IPS-18c (cell line): ENCODE measurements around the gene IP6K3.

Experiments used
- H3K4me3 ChIP-seq: 2 replicates; pipeline ENCODE4 v1.7.0; 2013; ENCODE audit warnings: low read depth, mild to moderate bottlenecking, low read length, moderate library complexity; ENCODE audit not compliant: insufficient read depth
- H3K9me3 ChIP-seq: one replicate; pipeline ENCODE4 v1.6.1; 2013; ENCODE audit warnings: mild to moderate bottlenecking, low read length, moderate library complexity; ENCODE audit not compliant: control insufficient read depth, insufficient read depth

IP6K3 gene, protein sequence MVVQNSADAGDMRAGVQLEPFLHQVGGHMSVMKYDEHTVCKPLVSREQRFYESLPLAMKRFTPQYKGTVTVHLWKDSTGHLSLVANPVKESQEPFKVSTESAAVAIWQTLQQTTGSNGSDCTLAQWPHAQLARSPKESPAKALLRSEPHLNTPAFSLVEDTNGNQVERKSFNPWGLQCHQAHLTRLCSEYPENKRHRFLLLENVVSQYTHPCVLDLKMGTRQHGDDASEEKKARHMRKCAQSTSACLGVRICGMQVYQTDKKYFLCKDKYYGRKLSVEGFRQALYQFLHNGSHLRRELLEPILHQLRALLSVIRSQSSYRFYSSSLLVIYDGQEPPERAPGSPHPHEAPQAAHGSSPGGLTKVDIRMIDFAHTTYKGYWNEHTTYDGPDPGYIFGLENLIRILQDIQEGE

DNA sequence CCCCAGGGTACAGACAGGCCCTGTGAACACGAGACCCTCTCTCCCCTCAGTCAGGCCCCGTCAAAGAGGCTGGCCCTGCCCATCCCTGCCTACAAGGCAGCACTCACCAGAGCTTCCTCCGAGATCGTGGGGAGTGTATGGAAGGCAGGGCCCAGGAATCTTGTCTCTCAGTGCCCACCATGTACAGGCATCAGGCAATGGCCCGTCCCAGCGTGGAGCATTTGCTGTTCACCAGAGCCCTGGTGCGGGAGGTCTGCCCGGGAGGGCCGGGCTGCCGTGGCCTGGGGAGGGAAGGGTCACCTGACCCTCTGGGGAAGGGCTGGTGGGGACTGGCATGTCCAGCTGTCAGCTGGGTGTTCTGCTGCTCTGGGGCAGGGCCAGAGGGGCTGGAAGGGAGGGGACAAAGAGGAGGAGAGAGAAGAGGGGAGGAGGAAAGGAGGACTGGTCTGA is at the start of gene IP6K3:
Gene IP6K3 (minus strand): TSS at position 255 of the 450 bp plus-strand sequence. CDS start 11,429 bp downstream, outside the sequence.
- H3K9me3 ChIP-seq: no peaks in the 10 kb centered on the region

DNA sequence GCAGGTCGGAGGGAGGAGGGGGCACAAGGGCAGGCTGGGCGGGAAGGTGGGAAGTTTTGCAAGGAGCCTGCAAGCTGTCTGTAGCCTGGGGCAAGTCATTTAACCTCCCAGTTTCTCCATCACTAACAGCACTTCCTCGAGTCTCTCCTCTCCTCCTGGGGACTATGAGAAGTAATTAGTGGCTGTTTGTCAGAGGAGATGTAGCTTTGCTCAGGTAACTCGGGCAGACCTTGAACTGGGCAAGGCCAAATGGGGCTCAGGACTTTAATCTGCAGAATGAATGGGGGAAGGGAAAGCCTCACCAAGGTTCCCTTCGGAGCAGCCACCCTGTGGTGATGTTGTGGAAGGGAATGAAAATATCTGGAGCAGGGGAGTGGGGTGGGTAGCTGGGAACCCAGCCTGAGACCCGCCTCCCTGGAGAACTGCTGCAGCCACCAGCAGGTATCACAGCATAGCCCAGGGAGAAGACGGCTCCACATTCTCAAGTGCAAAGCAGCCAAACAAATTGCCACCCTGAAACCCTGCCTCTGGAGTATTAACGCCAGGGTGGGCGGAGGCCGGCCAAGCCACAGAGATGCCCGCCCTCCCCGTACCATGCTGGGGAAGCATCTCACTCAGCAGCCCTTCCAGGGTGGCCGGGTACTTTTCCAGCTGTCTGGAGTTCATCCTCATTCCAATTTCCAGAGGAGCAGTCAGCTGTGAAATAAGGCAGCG is 48.4 kb upstream of the IP6K3 start:
- Histone ChIP-seq H3K4me3 (no peak overlapping the region), H3K9me3 (peaks cover 2% of the 10 kb centered on the region)

More for the DNA sequence above, at the start of gene IP6K3:
- no peak within 1 kb of the TSS for H3K4me3 ChIP-seq

DNA sequence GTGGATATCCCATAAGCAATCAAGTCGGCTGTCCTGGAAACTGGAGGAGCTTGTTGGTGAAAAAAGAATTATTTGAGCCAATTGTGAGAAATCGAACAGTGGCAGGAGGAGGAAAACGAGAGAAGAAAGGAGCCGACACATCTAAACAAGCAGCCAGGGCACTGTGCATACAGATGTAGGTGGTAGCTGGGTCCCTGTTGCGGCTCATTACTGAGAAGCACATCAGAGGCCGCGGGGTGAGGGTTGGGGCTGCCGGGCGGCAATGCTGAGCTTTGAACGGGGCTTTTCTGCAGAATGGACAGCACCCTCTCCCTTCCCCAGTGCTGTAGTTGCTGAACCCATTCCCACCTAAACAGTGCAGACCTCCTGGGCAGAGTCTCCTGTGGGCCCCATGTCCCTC is 46.3 kb upstream of the IP6K3 start:
- H3K4me3 ChIP-seq: no peak overlapping the region

DNA sequence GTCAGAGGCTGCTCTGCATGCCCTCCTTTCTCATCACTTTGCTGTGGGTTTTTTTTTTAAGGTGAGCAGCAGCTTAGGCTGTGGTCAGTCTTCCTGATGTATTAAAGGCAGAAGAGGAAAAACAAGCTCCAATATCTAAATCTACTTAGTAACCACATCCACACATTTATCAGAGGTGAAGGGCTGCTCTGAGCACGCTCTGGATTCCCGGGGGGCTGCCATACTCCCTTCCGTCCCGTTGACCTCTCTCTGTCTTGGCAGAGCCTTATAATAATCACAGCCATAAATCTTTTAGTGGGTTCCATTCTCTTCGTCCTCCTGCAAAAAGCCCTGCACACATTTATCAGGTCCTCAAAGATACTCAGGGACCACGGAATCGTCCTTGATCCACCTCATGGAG is 44.9 kb upstream of the IP6K3 start:
- peaks cover 2% of the 10 kb centered on the region for H3K9me3 ChIP-seq
- no peak overlapping the region for H3K4me3 ChIP-seq

More for the DNA sequence above, 46.3 kb upstream of the IP6K3 start:
- peaks cover 2% of the 10 kb centered on the region for H3K9me3 ChIP-seq

DNA sequence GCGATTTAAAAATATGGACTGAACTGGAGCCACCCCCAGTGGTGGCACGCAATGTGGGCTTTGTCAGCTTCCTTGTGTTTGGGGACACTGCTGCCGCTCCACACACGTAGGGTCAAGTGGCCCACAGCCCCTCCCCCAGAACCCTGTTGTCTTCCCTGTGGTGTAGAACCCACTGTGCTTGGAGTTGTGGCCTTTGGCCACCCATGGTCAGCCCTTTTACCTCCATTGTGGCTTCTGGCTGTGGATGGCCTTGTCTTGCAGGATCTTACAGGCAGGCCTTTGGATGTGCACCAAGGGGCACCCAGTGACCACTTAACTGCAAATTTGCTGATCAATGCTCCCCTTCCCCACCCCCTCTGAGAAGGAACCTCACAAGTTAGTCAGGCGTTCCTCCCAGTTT is 44.2 kb upstream of the IP6K3 start:
- peaks cover 2% of the 10 kb centered on the region for H3K9me3 ChIP-seq
- no peak overlapping the region for H3K4me3 ChIP-seq

DNA sequence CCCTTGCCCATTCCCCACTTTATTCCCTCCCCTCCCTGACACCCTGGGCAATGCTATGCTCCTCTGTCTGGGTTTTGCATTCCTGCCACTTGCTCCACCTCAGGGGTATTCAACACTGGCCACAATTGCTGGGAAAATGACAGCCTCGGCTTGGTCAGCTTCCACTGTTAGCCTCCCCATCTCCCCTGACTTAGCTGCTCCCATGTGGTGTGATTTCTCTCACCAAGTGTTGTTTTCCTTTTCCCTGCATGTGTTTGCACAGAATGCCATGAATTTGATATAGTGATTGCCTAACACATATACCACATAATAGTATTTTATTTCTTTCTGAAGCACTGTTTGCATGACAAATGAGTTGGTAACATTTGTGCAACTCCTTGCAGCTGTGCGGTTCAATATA is 43.7 kb upstream of the IP6K3 start:
- H3K9me3 ChIP-seq: peaks cover 2% of the 10 kb centered on the region
- H3K4me3 ChIP-seq: no peak overlapping the region

DNA sequence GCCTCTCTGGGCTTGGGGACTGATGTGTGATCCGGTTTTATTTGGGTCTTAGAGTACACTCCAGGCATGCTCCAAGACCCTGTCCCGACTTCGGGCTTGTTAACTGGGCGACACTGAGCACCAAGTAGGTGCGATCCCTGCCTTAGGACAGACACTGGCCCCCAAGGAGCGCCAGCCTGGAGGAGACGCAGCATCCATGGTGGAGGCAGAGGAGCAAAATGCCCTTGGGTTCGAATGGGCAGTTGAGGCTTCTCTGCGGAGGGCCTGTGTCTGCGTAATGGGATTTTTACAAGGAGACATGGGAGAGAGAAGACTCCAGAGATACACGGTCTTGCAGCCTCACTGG is 42.8 kb upstream of the IP6K3 start:
- Histone ChIP-seq H3K9me3 (peaks cover 2% of the 10 kb centered on the region), H3K4me3 (peak overlapping the region; percentile 20; the same call in 1 of the 2 replicates)

DNA sequence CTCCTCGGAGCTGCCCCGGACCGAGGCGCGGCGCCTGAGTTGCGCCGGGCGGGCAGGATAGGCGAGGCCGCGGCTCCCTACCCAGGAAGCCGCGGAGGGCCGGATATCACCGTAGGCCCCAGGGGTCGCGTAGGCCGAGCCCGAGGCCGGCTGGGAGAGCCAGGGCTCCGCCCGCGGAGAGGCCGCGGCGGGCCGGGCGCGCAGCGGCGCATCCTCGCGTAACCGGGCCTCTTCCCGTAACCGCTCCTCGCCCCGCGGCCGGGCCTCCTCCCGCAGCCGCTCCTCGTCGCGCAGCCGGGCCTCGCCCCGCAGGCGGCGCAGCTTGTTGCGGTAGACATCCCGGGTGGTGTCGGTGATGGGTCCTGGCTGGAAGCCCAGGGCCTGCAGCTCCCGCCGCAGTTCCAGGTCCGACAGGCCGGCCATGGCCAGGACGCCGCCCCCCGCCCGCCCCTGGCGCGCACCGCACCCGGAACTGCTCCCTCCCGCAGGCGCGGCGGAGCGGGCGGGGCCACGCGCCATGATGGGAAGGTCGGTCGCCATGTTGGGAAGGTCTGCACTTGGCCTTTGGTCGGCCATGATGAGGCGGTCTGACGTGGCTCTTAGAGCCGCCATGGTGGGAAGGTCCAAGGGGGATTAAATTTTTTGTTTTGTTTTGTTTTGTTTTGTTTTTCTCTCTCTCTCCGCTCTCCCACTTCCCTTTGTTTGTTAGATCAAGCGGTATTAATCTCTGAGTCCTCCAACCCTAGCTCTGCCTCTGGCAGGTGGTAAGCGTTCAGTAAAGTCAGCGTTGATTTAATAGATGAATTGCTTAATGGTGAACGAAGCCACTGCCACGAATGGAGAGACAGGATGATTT is 42.2 kb upstream of the IP6K3 start, which contains the start of gene LEMD2:
Gene LEMD2 (minus strand): TSS at position 437 of the 856 bp plus-strand sequence. CDS start 14 bp downstream, at position 423.
- Histone ChIP-seq H3K9me3 (peaks cover 2% of the 10 kb centered on the region), H3K4me3 (peak within 1 kb of the TSS; percentile 85)

DNA sequence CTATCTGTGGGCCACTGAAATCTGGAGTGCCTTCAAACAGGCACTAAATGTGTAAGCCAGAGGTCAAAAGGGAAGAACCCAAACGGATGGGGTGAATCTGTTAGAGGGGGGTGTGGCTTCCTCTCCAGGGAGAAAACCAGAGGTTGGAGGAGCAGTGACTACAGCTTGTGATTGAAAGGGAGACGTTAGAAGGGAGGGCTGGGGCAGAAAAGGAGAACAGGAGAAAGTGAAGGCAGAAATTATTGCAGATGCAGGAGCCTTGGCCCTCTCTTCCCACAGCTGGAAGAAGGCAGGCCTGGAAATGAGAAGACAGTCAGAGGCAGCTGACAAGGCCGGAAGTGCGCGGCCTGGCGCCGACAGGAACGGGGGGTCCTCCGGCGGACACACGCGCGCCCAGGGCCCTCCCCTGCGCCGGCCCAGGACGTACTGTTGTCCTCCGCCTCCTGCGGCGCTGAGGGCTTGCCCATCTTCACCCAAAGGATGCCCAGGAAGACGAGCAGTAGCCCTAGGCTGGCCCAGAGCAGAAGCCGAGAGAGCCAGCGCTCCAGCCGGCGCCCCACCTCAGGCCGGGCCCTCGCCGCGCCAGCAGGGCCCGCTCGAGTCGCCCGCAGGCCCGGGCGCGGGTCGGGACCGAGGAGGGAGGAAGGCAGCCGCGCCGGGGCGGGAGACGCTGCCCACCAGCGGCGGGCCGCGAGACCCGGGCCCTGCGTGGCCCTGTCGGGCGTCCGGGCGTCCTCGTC is 41.4 kb upstream of the IP6K3 start:
- Histone ChIP-seq H3K9me3 (no peaks in the 10 kb centered on the region), H3K4me3 (peak overlapping the region; percentile 85)

DNA sequence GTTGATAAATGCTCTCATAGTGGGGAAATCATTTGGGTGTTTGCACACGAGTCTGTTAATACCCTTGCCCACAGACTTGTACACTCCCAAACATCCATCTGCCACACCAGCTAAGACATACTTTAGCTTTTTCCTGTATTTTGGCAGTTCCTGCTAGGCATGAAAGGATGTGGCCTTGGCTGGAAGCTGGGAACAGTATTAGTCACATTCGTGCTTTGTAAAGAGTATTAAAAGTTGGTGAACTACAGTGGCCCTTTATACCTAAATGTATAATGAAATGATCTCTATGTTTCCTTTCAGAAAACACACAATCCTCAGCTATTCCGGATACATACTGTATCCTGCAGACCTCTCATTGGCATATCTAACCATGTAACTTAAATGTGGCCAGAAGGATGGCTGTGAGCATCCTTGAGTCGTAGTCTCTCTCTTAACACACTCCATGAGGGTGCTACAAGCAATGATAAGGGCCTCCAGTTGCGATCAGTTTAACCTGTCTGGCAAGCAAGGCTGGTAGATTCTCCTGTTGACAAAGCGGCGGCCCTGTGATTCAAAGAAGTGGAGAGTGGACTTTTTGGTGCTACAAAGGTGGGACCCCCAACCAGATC is 40.7 kb upstream of the IP6K3 start:
- Histone ChIP-seq H3K4me3 (peak overlapping the region; percentile 85), H3K9me3 (no peaks in the 10 kb centered on the region)

DNA sequence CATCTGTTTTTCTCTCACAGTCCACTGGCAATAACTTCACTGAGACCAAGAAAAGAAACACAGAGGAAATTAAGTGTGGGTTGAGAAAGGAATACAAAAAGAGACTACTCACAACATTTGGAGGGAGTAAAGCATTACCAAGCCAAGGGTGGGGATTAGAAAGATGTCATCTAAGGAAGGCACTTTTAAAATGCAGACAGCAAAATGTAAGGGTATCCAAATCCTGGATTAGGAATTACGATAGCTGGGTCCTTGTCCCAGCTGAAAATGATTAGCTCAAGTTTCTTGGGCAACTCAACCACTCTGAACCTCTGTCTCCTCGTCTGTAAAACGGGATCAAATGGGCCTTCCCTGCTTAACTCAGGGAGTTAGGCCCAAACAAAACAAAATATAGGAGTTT is 40.0 kb upstream of the IP6K3 start:
- H3K9me3 ChIP-seq: no peaks in the 10 kb centered on the region
- no peak overlapping the region for H3K4me3 ChIP-seq

DNA sequence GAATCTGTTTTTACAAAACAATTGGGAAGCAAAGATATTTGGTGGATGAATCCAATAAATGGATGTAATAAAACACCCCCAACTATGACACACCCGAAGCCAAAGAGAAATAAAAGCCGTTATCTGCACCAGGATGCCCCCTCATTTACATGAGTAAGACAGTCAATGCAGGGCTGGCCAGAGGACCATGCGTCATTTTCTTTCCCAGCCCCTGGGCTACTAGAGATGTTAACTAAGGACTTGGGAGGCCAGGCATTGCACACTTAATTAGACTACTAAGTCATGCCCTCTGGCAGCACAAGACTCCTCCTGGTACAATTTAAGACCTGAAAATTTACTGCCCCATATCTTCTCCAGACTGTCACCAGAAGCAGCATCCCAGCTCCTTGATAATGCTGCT is 39.1 kb upstream of the IP6K3 start:
- Histone ChIP-seq H3K9me3 (no peaks in the 10 kb centered on the region), H3K4me3 (no peak overlapping the region)

DNA sequence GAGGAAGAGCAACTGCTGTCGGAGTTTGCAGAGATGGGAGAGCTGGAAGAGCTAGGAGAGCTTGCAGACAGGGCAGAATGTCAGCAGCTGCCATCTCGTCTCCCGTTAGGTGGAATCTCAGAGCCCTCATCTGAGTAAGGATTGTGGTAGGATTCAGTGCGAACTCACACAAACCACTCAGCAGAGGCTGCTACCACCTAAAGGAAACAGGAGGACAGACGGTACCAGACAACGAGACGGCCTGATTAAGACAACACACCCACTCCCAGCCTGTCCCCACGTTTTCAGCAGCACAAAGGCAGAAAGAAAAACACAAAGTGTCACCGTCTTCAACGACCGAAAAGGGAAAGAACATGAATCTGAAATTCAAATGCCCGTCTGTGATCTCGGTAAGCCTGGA is 38.1 kb upstream of the IP6K3 start:
- Histone ChIP-seq H3K9me3 (no peaks in the 10 kb centered on the region), H3K4me3 (no peak overlapping the region; the same call in 1 of the 2 replicates)

DNA sequence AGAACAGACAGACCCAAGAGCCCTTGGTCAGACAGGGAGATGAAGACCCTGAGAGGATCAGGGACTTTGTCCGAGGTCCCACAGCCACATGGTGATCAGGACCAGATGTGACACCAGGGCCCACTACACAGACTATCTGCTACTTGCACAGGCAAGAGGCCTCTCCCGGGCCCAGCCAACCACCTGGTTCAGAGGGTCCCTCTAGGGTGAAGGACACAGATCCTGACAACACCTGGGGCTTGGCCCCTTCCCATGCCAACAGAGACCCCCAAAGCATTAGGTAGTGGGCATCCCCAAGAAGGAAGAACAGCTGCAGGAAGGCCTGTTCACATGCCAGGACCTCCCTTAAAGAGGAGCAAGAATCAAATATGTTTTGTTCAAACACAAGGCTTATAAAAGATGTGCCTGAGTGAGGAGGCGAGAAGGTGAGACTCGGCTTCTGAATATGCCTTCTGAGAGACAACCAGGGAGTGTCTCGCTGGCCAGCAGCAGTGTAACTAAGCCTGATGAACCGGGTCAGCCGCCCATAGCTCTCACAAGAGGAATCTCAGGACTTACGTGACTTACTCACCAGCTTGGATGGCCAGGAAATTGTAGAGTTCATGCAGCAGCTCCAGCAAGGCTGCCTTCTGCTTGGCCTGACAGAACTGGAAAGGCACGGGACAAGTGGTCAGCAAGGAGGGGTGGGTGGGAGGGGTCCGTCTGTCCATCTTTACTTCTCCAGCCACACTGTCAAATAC is 37.2 kb upstream of the IP6K3 start:
- Histone ChIP-seq H3K9me3 (no peaks in the 10 kb centered on the region), H3K4me3 (no peak overlapping the region)

DNA sequence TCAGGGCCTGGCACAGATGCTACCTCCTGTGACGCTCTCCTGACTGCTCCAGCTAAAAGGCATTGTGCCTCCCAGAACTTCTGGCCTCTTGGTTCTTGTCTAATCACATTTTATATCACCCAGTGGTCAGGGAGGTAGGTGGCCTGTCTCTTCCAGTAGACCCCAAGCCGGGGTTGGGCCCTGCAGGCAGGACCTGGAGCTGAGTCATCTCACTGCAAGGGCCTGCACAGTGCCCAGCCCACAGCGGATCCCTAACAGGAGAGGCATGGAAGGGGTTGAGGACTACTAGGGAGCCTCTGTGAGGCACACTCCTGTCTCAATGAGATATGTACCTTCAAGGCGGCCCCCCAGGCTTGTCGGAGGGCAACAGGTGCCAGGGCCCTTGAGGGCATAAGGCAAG is 35.9 kb upstream of the IP6K3 start:
- Histone ChIP-seq H3K9me3 (peaks cover 2% of the 10 kb centered on the region), H3K4me3 (no peak overlapping the region)
